ENCODE measurements around the gene ACTN1. TPM values are rescaled to one million over a fixed set of nuclear protein-coding genes. Genes with fewer than 3 reads are reported as not detected.
A peak's percentile ranks its signal among the peaks of the same experiment; 100 is the strongest.

ACTN1 gene
- total and polyA plus RNA-seq, 3 experiments from 2014 or later = 47.4 to 53.3 (median 52.7) TPM

GRCh38 chr14:68874746-68875155 is 104.4 kb downstream of the ACTN1 start:
- H3K4me3 ChIP-seq (ENCODE audit: low read length) = no peak overlapping the region
- H3K4me1 ChIP-seq (ENCODE audit: insufficient read depth, low read length) = no peaks in the 10 kb centered on the region
- H3K27ac ChIP-seq (ENCODE audit: low read depth, low read length) = no peak overlapping the region
- peaks cover 5 to 12% (median 7%) of the 10 kb centered on the region in 3 donors for H3K36me3 Mint-ChIP-seq
- no peak overlapping the region for H3K4me3 Mint-ChIP-seq
- H3K9me3 Mint-ChIP-seq = no peaks in the 10 kb centered on the region
- H3K27me3 Mint-ChIP-seq = peaks cover 0 to 4% of the 10 kb centered on the region in 2 donors
- peaks cover 16% of the 10 kb centered on the region for H3K36me3 ChIP-seq (ENCODE audit: insufficient read depth, low read length)
- no peaks in the 10 kb centered on the region for H3K4me1 Mint-ChIP-seq
- no peak for DNase-seq
- no peaks in the 10 kb centered on the region for H3K27me3 ChIP-seq (ENCODE audit: insufficient read depth, low read length, poor library complexity, severe bottlenecking)
- no peaks in the 10 kb centered on the region for H3K9me3 ChIP-seq (ENCODE audit: low read length)
- ChIA-PET CTCF (no interaction called here), POLR2A (no interaction called here)
- H3K27ac Mint-ChIP-seq = no peak overlapping the region

- Histone ChIP-seq H3K9me3 (ENCODE audit: low read length) (no peaks in the 10 kb centered on the region), H3K27ac (ENCODE audit: low read depth, low read length) (no peak overlapping the region), H3K4me1 (ENCODE audit: insufficient read depth, low read length) (no peaks in the 10 kb centered on the region), H3K36me3 (ENCODE audit: insufficient read depth, low read length) (peaks cover 15% of the 10 kb centered on the region), H3K27me3 (ENCODE audit: insufficient read depth, low read length, poor library complexity, severe bottlenecking) (no peaks in the 10 kb centered on the region), H3K4me3 (ENCODE audit: low read length) (no peak overlapping the region)
- no peak for DNase-seq
- H3K4me3 Mint-ChIP-seq = no peak overlapping the region
- H3K27me3 Mint-ChIP-seq = peaks cover 0 to 6% of the 10 kb centered on the region in 2 donors
- H3K9me3 Mint-ChIP-seq = no peaks in the 10 kb centered on the region
- ChIA-PET CTCF (no interaction called here), POLR2A (no interaction called here)
- H3K36me3 Mint-ChIP-seq = peaks cover 5 to 9% (median 7%) of the 10 kb centered on the region in 3 donors
- H3K27ac Mint-ChIP-seq = no peak overlapping the region
- no peaks in the 10 kb centered on the region for H3K4me1 Mint-ChIP-seq
Observed at GRCh38 chr14:68873376-68873775, 105.7 kb downstream of the ACTN1 start.

- Histone ChIP-seq H3K27me3 (ENCODE audit: insufficient read depth, low read length, poor library complexity, severe bottlenecking) (no peaks in the 10 kb centered on the region), H3K4me1 (ENCODE audit: insufficient read depth, low read length) (no peaks in the 10 kb centered on the region), H3K9me3 (ENCODE audit: low read length) (no peaks in the 10 kb centered on the region), H3K36me3 (ENCODE audit: insufficient read depth, low read length) (peaks cover 3% of the 10 kb centered on the region), H3K27ac (ENCODE audit: low read depth, low read length) (no peak overlapping the region), H3K4me3 (ENCODE audit: low read length) (no peak overlapping the region)
- DNase-seq = no peak
- ChIA-PET CTCF (no interaction called here), POLR2A (no interaction called here)
- Mint-ChIP-seq H3K36me3 (peaks cover 3 to 5% (median 3%) of the 10 kb centered on the region in 3 donors), H3K4me3 (no peak overlapping the region), H3K27ac (no peak overlapping the region), H3K27me3 (peaks cover 0 to 6% of the 10 kb centered on the region in 2 donors), H3K4me1 (no peaks in the 10 kb centered on the region), H3K9me3 (no peaks in the 10 kb centered on the region)
Observed at GRCh38 chr14:68871392-68871791, 107.7 kb downstream of the ACTN1 start.

- H3K4me1 ChIP-seq (ENCODE audit: insufficient read depth, low read length) = no peaks in the 10 kb centered on the region
- H3K9me3 Mint-ChIP-seq = peaks cover 7 to 15% (median 10%) of the 10 kb centered on the region in 5 donors
- no peaks in the 10 kb centered on the region for H3K36me3 ChIP-seq (ENCODE audit: insufficient read depth, low read length)
- H3K4me1 Mint-ChIP-seq = no peaks in the 10 kb centered on the region
- H3K9me3 ChIP-seq (ENCODE audit: low read length) = peaks cover 6% of the 10 kb centered on the region
- peaks cover 0 to 4% (median 0%) of the 10 kb centered on the region in 3 donors for H3K36me3 Mint-ChIP-seq
- no peak overlapping the region for H3K4me3 Mint-ChIP-seq
- H3K27ac ChIP-seq (ENCODE audit: low read depth, low read length) = no peak overlapping the region
- no peak overlapping the region for H3K27ac Mint-ChIP-seq
- H3K27me3 Mint-ChIP-seq = peaks cover 0 to 5% of the 10 kb centered on the region in 2 donors
- DNase-seq = no peak
- H3K27me3 ChIP-seq (ENCODE audit: insufficient read depth, low read length, poor library complexity, severe bottlenecking) = no peaks in the 10 kb centered on the region
- ChIA-PET CTCF (no interaction called here), POLR2A (no interaction called here)
- no peak overlapping the region for H3K4me3 ChIP-seq (ENCODE audit: low read length)
Observed at GRCh38 chr14:68866991-68867533, 112.0 kb downstream of the ACTN1 start.

GRCh38 chr14:68865542-68865941 is 113.6 kb downstream of the ACTN1 start:
- Mint-ChIP-seq H3K4me1 (no peaks in the 10 kb centered on the region), H3K9me3 (peaks cover 7 to 15% (median 10%) of the 10 kb centered on the region in 5 donors), H3K27me3 (peaks cover 2 to 3% of the 10 kb centered on the region in 2 donors), H3K4me3 (no peak overlapping the region), H3K36me3 (peaks cover 0 to 4% (median 0%) of the 10 kb centered on the region in 3 donors), H3K27ac (no peak overlapping the region)
- H3K4me1 ChIP-seq (ENCODE audit: insufficient read depth, low read length) = no peaks in the 10 kb centered on the region
- peaks cover 6% of the 10 kb centered on the region for H3K9me3 ChIP-seq (ENCODE audit: low read length)
- no peaks in the 10 kb centered on the region for H3K27me3 ChIP-seq (ENCODE audit: insufficient read depth, low read length, poor library complexity, severe bottlenecking)
- no peaks in the 10 kb centered on the region for H3K36me3 ChIP-seq (ENCODE audit: insufficient read depth, low read length)
- no peak for DNase-seq
- CTCF ChIA-PET = no interaction called here
- H3K27ac ChIP-seq (ENCODE audit: low read depth, low read length) = no peak overlapping the region
- no peak overlapping the region for H3K4me3 ChIP-seq (ENCODE audit: low read length)
- POLR2A ChIA-PET = no interaction called here

- POLR2A ChIA-PET = no interaction called here
- H3K27ac ChIP-seq (ENCODE audit: low read depth, low read length) = no peak overlapping the region
- H3K4me1 ChIP-seq (ENCODE audit: insufficient read depth, low read length) = no peaks in the 10 kb centered on the region
- Mint-ChIP-seq H3K9me3 (peaks cover 7 to 15% (median 10%) of the 10 kb centered on the region in 5 donors), H3K27ac (no peak overlapping the region), H3K4me1 (no peaks in the 10 kb centered on the region), H3K4me3 (no peak overlapping the region), H3K36me3 (peaks cover 0 to 4% (median 0%) of the 10 kb centered on the region in 3 donors), H3K27me3 (peaks cover 0 to 3% of the 10 kb centered on the region in 2 donors)
- no peak for DNase-seq
- H3K4me3 ChIP-seq (ENCODE audit: low read length) = no peak overlapping the region
- no peaks in the 10 kb centered on the region for H3K36me3 ChIP-seq (ENCODE audit: insufficient read depth, low read length)
- CTCF ChIA-PET = no interaction called here
- H3K9me3 ChIP-seq (ENCODE audit: low read length) = peaks cover 6% of the 10 kb centered on the region
- H3K27me3 ChIP-seq (ENCODE audit: insufficient read depth, low read length, poor library complexity, severe bottlenecking) = no peaks in the 10 kb centered on the region
Observed at GRCh38 chr14:68864361-68864750, 114.7 kb downstream of the ACTN1 start.

- ChIA-PET CTCF (interaction anchor here (1.1 to 2.7 kb wide), 5 partner anchors 20 to 713 kb away, joined by 3 to 12 read pairs (median 6); no protein-coding TSS in a partner anchor), POLR2A (no interaction called here)
- Histone ChIP-seq H3K4me3 (ENCODE audit: low read length) (no peak overlapping the region), H3K36me3 (ENCODE audit: insufficient read depth, low read length) (no peaks in the 10 kb centered on the region), H3K4me1 (ENCODE audit: insufficient read depth, low read length) (no peaks in the 10 kb centered on the region), H3K27me3 (ENCODE audit: insufficient read depth, low read length, poor library complexity, severe bottlenecking) (no peaks in the 10 kb centered on the region), H3K9me3 (ENCODE audit: low read length) (peaks cover 6% of the 10 kb centered on the region), H3K27ac (ENCODE audit: low read depth, low read length) (no peak overlapping the region)
- H3K9me3 Mint-ChIP-seq = peaks cover 7 to 15% (median 10%) of the 10 kb centered on the region in 5 donors
- H3K4me3 Mint-ChIP-seq = no peak overlapping the region
- DNase-seq = no peak
- H3K27ac Mint-ChIP-seq = no peak overlapping the region
- H3K27me3 Mint-ChIP-seq = peaks cover 0 to 3% of the 10 kb centered on the region in 2 donors
- no peaks in the 10 kb centered on the region for H3K4me1 Mint-ChIP-seq
- H3K36me3 Mint-ChIP-seq = peaks cover 0 to 4% (median 0%) of the 10 kb centered on the region in 3 donors
Observed at GRCh38 chr14:68863610-68864360, 115.3 kb downstream of the ACTN1 start.

GRCh38 chr14:68862954-68863594 is 116.0 kb downstream of the ACTN1 start:
- no peaks in the 10 kb centered on the region for H3K27me3 ChIP-seq (ENCODE audit: insufficient read depth, low read length, poor library complexity, severe bottlenecking)
- POLR2A ChIA-PET = no interaction called here
- Mint-ChIP-seq H3K36me3 (peaks cover 0 to 4% (median 0%) of the 10 kb centered on the region in 3 donors), H3K27me3 (peaks cover 0 to 3% of the 10 kb centered on the region in 2 donors), H3K9me3 (peaks cover 7 to 15% (median 10%) of the 10 kb centered on the region in 5 donors), H3K4me3 (no peak overlapping the region), H3K27ac (peak overlapping the region in 1 of 8 donors; percentile 47), H3K4me1 (no peaks in the 10 kb centered on the region)
- no peak overlapping the region for H3K4me3 ChIP-seq (ENCODE audit: low read length)
- DNase-seq = peak; percentile 27 to 72 (median 41)
- no peak overlapping the region for H3K27ac ChIP-seq (ENCODE audit: low read depth, low read length)
- no peaks in the 10 kb centered on the region for H3K4me1 ChIP-seq (ENCODE audit: insufficient read depth, low read length)
- H3K9me3 ChIP-seq (ENCODE audit: low read length) = peaks cover 6% of the 10 kb centered on the region
- H3K36me3 ChIP-seq (ENCODE audit: insufficient read depth, low read length) = no peaks in the 10 kb centered on the region
- CTCF ChIA-PET = interaction anchor here (1.1 to 2.7 kb wide), 6 partner anchors 19 to 713 kb away, joined by 3 to 12 read pairs (median 4); no protein-coding TSS in a partner anchor

Data from CD8-positive, alpha-beta memory T cell (primary cell).